Measurements from ENCODE around the gene DNAAF6.

GRCh38 chrX:107227780-107228485 is 21.5 kb downstream of the DNAAF6 start:
- TF ChIP-seq CTCF (IDR thresholded peaks at IDR 0.05) (no peak), POLR2A (IDR thresholded peaks at IDR 0.05) (no peak)

All from lower leg skin (tissue), 3 donors.